Ovary (tissue), 9 donors: ENCODE data around the gene WDR90. TPM values are rescaled to one million over a fixed set of nuclear protein-coding genes. Genes with fewer than 3 reads are reported as not detected.

Experiments
- DNase-seq, 5 donors: peaks; one replicate each; pipeline ENCODE4 v3.0.0-alpha.2; 2019 to 2020
- H3K27ac ChIP-seq, 2 donors: fragments of 200-600 bp; one replicate each; pipeline versions ENCODE4 v1.5.1 to v1.8.0; 2019 to 2022
- H3K27me3 ChIP-seq: fragments of 200-600 bp; one replicate; pipeline ENCODE4 v1.8.0; 2022
- H3K36me3 ChIP-seq: fragments of 200-600 bp; sonication (generic); one replicate; pipeline ENCODE4 v1.5.1; 2019
- H3K4me1 ChIP-seq: one replicate; pipeline ENCODE4 v1.8.1; 2013; ENCODE audit warnings: mild to moderate bottlenecking, moderate library complexity; ENCODE audit not compliant: insufficient read depth
- H3K4me3 ChIP-seq: fragments of 200-600 bp; sonication (generic); one replicate; pipeline ENCODE4 v1.5.1; 2017
- H3K9me3 ChIP-seq, 2 donors: fragments of 200-600 bp in 1 of 2; sonication (generic) in 1 of 2; one replicate each; pipeline versions ENCODE4 v1.5.1 to v1.8.1; 2013 to 2019; ENCODE audit warnings: mild to moderate bottlenecking in 1 of 2, moderate library complexity in 1 of 2
- CTCF ChIP-seq, 3 donors: fragments of 450-650 bp in 2 of 3; fragments of 200-600 bp in 1 of 3; IDR thresholded peaks; one replicate each; pipeline versions ENCODE4 v1.5.1 to v1.8.0; 2016 to 2022; ENCODE audit warnings: antibody characterized with exemption in 3 of 3, mild to moderate bottlenecking in 1 of 3
- EP300 ChIP-seq: sonication (generic); formaldehyde crosslinking; IDR thresholded peaks from one replicate; pipeline ENCODE4 v1.6.1; 2017; ENCODE audit warnings: antibody characterized with exemption
- POLR2A ChIP-seq: fragments of 450-650 bp; IDR thresholded peaks from one replicate; pipeline ENCODE4 v1.6.1; 2017; ENCODE audit warnings: antibody characterized with exemption, mild to moderate bottlenecking, moderate library complexity
- WGBS, 3 donors: extraction: QIAGEN DNeasy Blood & Tissue Kit in 1 of 3; methylation state at CpG; one replicate each; pipeline versions ENCODE4 v1.1.5 to v1.1.7; 2013 to 2017; 5-methylcytosine and 5-hydroxymethylcytosine counted together
- intact Hi-C, 4 donors: fragments of 100-400 bp; cut with DNase I; formaldehyde crosslinking; loops; one replicate each; pipeline versions ENCODE4 v1.11.0 to v1.15.1; 2022 to 2023
- polyA plus RNA-seq, 2 donors: library from polyadenylated mRNA; stranded (reverse); fragments of 200-250 nt in 1 of 2; fragments of 350-450 nt in 1 of 2; fragmentation: Illumina TruSeq in 1 of 2; extraction: RNeasy Lipid Tissue Mini Kit (QIAGEN cat#74804) in 1 of 2; gene quantifications; one replicate each; pipeline ENCODE4 v1.2.3, GENCODE V29; 2013 to 2014
- total RNA-seq, 7 donors: library from RNA; depleted of rRNA in 2 of 7; stranded (reverse); fragments of >200 nt in 2 of 7; fragmentation: NEBNext Ultra II Directional in 3 of 7; extraction: Animal tissue kit (Norgen Biotek cat#: 25700) in 3 of 7; gene quantifications; one replicate each; pipeline versions ENCODE4 v1.1.0 to v1.2.4, GENCODE V29; 2016 to 2023
- donor health status: DM: no; HTN: no; CAD: no; lungs with moderate emphysema.
- donor health status: DM: no; HTN: no; CAD: no.
- donor health status: Bipolar disorder and iron deficiency.
- donor health status: DM: yes; HTN: yes; CAD: no.
- donor health status: DM: no; HTN: no; CAD: no.
- donor health status: DM: yes; HTN: yes; CAD: no.

The WDR90 gene
- total and polyA plus RNA-seq, 9 donors, result 1.4 to 58.2 (median 37.1) TPM

DNA sequence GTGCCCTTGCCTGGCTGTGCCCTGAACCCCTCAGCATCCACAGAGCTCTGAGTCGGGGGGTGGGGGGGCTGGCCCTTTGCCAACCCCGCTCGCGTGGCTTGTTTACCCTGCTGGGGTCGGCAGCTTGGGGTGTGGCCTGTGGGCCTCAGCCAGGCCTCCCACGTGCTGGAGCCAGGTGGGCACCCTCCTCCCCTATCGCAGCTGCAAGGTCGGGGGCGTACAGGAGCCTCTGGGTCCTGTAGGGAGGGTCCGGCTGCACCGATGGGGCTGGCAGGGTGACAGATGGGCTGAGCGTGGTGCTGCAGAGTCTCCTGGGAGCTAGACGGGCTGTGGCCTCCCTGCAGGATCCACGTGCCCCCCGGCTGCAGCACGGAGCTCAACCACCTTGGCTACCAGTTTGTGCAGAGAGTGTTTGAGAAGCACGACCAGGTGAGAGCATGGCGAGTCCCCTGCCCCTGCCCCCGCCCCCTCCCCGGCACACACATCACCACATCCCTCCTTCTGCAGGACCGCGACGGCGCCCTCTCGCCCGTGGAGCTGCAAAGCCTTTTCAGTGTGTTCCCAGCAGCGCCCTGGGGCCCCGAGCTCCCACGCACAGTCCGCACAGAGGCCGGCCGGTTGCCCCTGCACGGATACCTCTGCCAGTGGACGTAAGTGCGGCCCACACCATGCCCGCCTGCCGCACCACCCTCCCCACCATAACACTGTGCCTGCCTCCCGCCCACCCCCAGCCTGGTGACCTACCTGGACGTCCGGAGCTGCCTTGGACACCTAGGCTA, 22.4 kb downstream of the WDR90 start:
- no peak overlapping the region for H3K27ac ChIP-seq
- intact Hi-C loops, result no loop called here
- no peaks in the 10 kb centered on the region for H3K27me3 ChIP-seq
- H3K36me3 ChIP-seq, result no peaks in the 10 kb centered on the region
- TF ChIP-seq CTCF (IDR thresholded peaks at IDR 0.05) (no peak), POLR2A (no peak), EP300 (no peak)
- H3K4me3 ChIP-seq, result no peak overlapping the region
- peaks cover 15% of the 10 kb centered on the region for H3K4me1 ChIP-seq
- no peak for DNase-seq
- H3K9me3 ChIP-seq, result no peaks in the 10 kb centered on the region
- WGBS, 3 donors, result 75 to 77% (median 76%) methylated on average over 28 to 40 of the region's 40 CpGs

GRCh38 chr16:672371-672770, 23.2 kb downstream of the WDR90 start:
- H3K27me3 ChIP-seq, result no peaks in the 10 kb centered on the region
- no peak overlapping the region for H3K4me3 ChIP-seq
- no peak for DNase-seq
- no peaks in the 10 kb centered on the region for H3K9me3 ChIP-seq
- no peaks in the 10 kb centered on the region for H3K36me3 ChIP-seq
- H3K4me1 ChIP-seq, result peaks cover 13% of the 10 kb centered on the region
- WGBS, 3 donors, result 90 to 94% (median 91%) methylated on average over 13 to 19 of the region's 19 CpGs
- TF ChIP-seq CTCF (IDR thresholded peaks at IDR 0.05), result no peak
- TF ChIP-seq POLR2A, result no peak
- no peak for TF ChIP-seq EP300
- intact Hi-C loops, result no loop called here
- H3K27ac ChIP-seq, result no peak overlapping the region

DNA sequence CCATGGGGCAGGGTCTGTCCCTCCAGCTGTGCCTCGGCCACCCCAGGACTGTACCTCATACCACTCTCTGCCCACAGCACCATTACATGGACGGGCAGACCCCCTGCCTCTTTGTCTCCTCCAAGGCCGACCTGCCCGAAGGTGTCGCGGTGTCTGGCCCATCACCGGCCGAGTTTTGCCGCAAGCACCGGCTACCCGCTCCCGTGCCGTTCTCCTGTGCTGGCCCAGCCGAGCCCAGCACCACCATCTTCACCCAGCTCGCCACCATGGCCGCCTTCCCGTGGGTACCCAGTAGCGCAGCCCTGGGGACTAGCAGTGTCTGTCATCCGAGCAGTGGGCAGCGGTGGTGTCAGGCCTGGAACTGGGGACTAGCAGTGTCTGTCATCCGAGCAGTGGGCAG, 23.7 kb downstream of the WDR90 start:
- Histone ChIP-seq H3K36me3 (no peaks in the 10 kb centered on the region), H3K9me3 (no peaks in the 10 kb centered on the region), H3K27me3 (no peaks in the 10 kb centered on the region), H3K27ac (no peak overlapping the region), H3K4me3 (no peak overlapping the region), H3K4me1 (peaks cover 12% of the 10 kb centered on the region)
- DNase-seq, result no peak
- intact Hi-C loops, result no loop called here
- WGBS, 3 donors, result 93 to 94% (median 93%) methylated on average over 16 to 21 of the region's 21 CpGs
- TF ChIP-seq POLR2A (no peak), EP300 (no peak), CTCF (IDR thresholded peaks at IDR 0.05) (no peak)

DNA sequence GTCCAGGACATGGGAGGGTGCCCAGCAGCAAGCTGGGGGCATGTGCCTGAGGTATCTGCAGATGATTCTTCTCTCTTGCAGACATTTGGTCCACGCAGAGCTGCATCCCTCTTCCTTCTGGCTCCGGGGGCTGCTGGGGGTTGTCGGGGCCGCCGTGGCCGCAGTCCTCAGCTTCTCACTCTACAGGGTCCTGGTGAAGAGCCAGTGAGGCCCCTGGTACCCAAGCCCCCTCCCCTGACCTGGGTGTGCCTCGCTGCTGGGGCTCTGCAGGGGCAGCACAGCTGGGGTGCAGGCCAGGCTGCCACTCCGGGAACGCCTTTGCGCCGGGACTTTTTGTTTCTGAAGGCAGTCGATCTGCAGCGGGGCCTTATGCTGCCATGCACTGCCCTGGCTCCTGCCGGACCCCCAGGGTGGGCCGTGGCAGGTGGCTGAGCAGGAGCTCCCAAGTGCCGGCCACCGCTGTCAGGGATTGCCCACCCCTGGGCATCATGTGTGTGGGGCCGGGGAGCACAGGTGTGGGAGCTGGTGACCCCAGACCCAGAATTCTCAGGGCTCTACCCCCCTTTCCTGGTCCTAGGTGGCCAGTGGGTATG, 24.3 kb downstream of the WDR90 start:
- TF ChIP-seq EP300, result no peak
- no peak for TF ChIP-seq POLR2A
- no peak for TF ChIP-seq CTCF (IDR thresholded peaks at IDR 0.05)
- Histone ChIP-seq H3K36me3 (no peaks in the 10 kb centered on the region), H3K4me1 (peaks cover 12% of the 10 kb centered on the region), H3K4me3 (no peak overlapping the region), H3K9me3 (no peaks in the 10 kb centered on the region), H3K27me3 (no peaks in the 10 kb centered on the region), H3K27ac (no peak overlapping the region)
- intact Hi-C loops, result no loop called here
- 83 to 90% (median 87%) methylated on average over 12 to 18 of the region's 18 CpGs for WGBS, 3 donors
- no peak for DNase-seq
